Epithelial cell of esophagus (primary cell): ENCODE measurements around the gene MAPK8IP3.

Experiments used
- DNase-seq: peaks from one replicate; pipeline ENCODE4 v3.0.0; 2010; ENCODE audit warnings: low read depth
- H3K4me3 ChIP-seq: 2 replicates; pipeline ENCODE4 v1.5.1; 2011; ENCODE audit warnings: mild to moderate bottlenecking, low read length, control low read depth
- TF ChIP-seq, protein P1 (sequence below): IDR thresholded peaks from 2 replicates; pipeline ENCODE4 v1.5.1; 2011; ENCODE audit warnings: low read depth, mild to moderate bottlenecking, low read length, control low read depth, inconsistent platforms; ENCODE audit not compliant: insufficient read depth; ENCODE audit errors: missing control alignments

The MAPK8IP3 gene

GRCh38 chr16:1762196-1762878 lies 56.3 kb downstream of the MAPK8IP3 start:
- TF ChIP-seq, protein P1, sequence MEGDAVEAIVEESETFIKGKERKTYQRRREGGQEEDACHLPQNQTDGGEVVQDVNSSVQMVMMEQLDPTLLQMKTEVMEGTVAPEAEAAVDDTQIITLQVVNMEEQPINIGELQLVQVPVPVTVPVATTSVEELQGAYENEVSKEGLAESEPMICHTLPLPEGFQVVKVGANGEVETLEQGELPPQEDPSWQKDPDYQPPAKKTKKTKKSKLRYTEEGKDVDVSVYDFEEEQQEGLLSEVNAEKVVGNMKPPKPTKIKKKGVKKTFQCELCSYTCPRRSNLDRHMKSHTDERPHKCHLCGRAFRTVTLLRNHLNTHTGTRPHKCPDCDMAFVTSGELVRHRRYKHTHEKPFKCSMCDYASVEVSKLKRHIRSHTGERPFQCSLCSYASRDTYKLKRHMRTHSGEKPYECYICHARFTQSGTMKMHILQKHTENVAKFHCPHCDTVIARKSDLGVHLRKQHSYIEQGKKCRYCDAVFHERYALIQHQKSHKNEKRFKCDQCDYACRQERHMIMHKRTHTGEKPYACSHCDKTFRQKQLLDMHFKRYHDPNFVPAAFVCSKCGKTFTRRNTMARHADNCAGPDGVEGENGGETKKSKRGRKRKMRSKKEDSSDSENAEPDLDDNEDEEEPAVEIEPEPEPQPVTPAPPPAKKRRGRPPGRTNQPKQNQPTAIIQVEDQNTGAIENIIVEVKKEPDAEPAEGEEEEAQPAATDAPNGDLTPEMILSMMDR, result no peak
- no peak overlapping the region for H3K4me3 ChIP-seq
- no peak for DNase-seq

GRCh38 chr16:1762879-1763520 lies 57.0 kb downstream of the MAPK8IP3 start:
- no peak for DNase-seq
- TF ChIP-seq, protein P1, result no peak
- H3K4me3 ChIP-seq, result no peak overlapping the region

- peak; percentile 41 for DNase-seq
- no peak overlapping the region for H3K4me3 ChIP-seq
- TF ChIP-seq, protein P1, result no peak
These were observed 57.8 kb downstream of the MAPK8IP3 start for GRCh38 chr16:1763521-1764511.

DNA sequence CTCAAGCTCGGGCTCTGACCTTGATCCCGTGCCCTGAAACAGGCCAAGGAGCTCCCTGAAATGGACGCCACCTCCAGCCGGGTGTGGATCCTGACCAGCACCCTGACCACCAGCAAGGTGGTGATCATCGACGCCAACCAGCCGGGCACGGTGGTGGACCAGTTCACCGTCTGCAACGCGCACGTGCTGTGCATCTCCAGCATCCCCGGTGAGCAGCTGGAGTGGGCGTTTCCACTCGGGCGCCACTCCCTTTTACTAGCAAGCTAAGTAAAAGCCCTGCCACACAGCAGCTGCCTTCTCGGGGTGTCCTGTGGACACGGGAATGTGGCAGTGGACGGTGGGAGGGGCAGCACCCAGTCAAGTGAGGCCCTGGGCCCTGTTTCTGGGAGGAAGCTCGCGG lies 59.0 kb downstream of the MAPK8IP3 start:
- H3K4me3 ChIP-seq, result no peak overlapping the region
- TF ChIP-seq, protein P1, result no peak
- no peak for DNase-seq

DNA sequence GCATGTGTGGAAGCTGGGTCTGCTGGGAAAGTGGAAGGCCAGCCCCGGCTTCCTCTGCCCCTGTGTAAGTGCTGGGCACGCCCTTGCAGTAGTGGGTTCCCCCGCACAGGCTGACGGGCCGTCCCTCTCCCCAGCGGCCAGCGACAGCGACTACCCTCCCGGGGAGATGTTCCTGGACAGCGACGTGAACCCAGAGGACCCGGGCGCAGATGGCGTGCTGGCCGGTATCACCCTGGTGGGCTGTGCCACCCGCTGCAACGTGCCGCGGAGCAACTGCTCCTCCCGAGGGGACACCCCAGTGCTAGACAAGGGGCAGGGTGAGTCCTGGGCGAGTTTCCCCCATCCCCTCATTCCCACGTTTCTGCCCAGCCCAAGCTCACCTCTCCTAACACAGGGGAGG lies 59.8 kb downstream of the MAPK8IP3 start:
- DNase-seq, result no peak
- H3K4me3 ChIP-seq, result no peak overlapping the region
- TF ChIP-seq, protein P1, result no peak

DNA sequence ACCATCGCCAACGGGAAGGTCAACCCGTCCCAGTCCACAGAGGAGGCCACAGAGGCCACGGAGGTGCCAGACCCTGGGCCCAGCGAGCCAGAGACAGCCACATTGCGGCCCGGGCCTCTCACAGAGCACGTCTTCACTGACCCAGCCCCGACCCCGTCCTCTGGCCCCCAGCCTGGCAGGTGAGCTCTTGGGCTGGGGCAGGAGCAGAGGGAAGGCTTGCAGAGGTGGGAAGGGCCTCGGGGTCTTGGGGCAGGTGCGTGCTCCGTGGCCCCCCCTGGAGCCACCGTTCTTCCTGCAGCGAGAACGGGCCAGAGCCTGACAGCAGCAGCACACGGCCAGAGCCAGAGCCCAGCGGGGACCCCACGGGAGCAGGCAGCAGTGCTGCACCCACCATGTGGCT lies 60.2 kb downstream of the MAPK8IP3 start:
- no peak overlapping the region for H3K4me3 ChIP-seq
- TF ChIP-seq, protein P1, result no peak
- DNase-seq, result no peak
